ENCODE results near the gene GPR37. TPM values are rescaled to one million over a fixed set of nuclear protein-coding genes. Genes with fewer than 3 reads are reported as not detected.

The GPR37 gene
- total RNA-seq, 6 experiments from 2014 or later, result 8.9 to 16.0 (median 14.3) TPM

GRCh38 chr7:124737760-124738300, 27.8 kb downstream of the GPR37 start:
- Histone ChIP-seq H3K9me3 (no peaks in the 10 kb centered on the region), H3K4me3 (no peak overlapping the region), H3K27me3 (no peaks in the 10 kb centered on the region), H3K27ac (no peak overlapping the region), H3K4me1 (peaks cover 0 to 7% (median 0%) of the 10 kb centered on the region in 4 donors), H3K36me3 (no peaks in the 10 kb centered on the region)
- TF ChIP-seq POLR2A (IDR thresholded peaks at IDR 0.05) (no peak), CTCF (IDR thresholded peaks at IDR 0.05) (no peak)
- ATAC-seq, result peak in 2 of 4 donors; percentile 65 to 88
- WGBS (ENCODE audit: insufficient coverage, low coverage, low lambda C conversion rate, missing lambda C conversion rate), result 34% methylated on average over 2 of the region's 2 CpGs
- DNase-seq, result no peak
- intact Hi-C loops (cut with DNase I), result no loop called here

- DNase-seq (no peak), ATAC-seq (no peak)
- Histone ChIP-seq H3K36me3 (no peaks in the 10 kb centered on the region), H3K27ac (no peak overlapping the region), H3K4me3 (no peak overlapping the region), H3K4me1 (peaks cover 0 to 15% (median 7%) of the 10 kb centered on the region in 4 donors), H3K27me3 (no peaks in the 10 kb centered on the region), H3K9me3 (no peaks in the 10 kb centered on the region)
- WGBS (ENCODE audit: insufficient coverage, low coverage, low lambda C conversion rate, missing lambda C conversion rate), result 0% methylated on average over 1 of the region's 1 CpG
- intact Hi-C loops (cut with DNase I), result no loop called here
- no peak for TF ChIP-seq CTCF (IDR thresholded peaks at IDR 0.05)
- no peak for TF ChIP-seq POLR2A (IDR thresholded peaks at IDR 0.05)
Observed at GRCh38 chr7:124728610-124729009, 37.0 kb downstream of the GPR37 start.

GRCh38 chr7:124724507-124725192, 40.9 kb downstream of the GPR37 start:
- H3K9me3 ChIP-seq, result no peaks in the 10 kb centered on the region
- TF ChIP-seq CTCF (IDR thresholded peaks at IDR 0.05), result no peak
- no peak for TF ChIP-seq POLR2A (IDR thresholded peaks at IDR 0.05)
- H3K27ac ChIP-seq, result peak overlapping the region in 2 of 3 donors; percentile 70 to 81
- ATAC-seq (peak; percentile 76 to 90 (median 87)), DNase-seq (peak in 1 of 3 donors; percentile 50)
- 17% methylated on average over 4 of the region's 4 CpGs for WGBS (ENCODE audit: insufficient coverage, low coverage, low lambda C conversion rate, missing lambda C conversion rate)
- intact Hi-C loops (cut with DNase I), result no loop called here
- no peaks in the 10 kb centered on the region for H3K27me3 ChIP-seq
- peaks cover 0 to 30% (median 9%) of the 10 kb centered on the region in 4 donors for H3K4me1 ChIP-seq
- no peak overlapping the region for H3K4me3 ChIP-seq
- H3K36me3 ChIP-seq, result no peaks in the 10 kb centered on the region

DNA sequence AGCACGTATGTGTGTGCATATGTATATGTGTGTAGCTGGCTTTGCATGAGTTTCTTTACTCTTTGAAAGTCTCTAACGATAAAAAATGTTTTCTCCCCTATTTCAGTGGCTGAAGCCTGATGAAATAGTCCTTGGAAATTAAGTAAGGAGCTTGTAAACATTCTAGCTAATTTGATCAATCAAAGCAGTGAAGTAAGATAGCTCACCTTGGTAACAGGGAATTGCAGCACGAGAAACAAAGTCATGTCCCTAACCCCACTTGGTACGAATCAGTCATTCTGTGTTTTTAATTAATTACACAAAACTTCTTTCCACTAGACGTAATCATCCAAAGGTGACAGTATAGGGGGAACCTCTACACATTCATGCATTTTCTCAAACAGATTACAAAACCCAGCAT, 41.5 kb downstream of the GPR37 start:
- no peaks in the 10 kb centered on the region for H3K36me3 ChIP-seq
- H3K9me3 ChIP-seq, result no peaks in the 10 kb centered on the region
- peak; percentile 42 to 82 (median 64) for ATAC-seq
- 37% methylated on average over 5 of the region's 5 CpGs for WGBS (ENCODE audit: insufficient coverage, low coverage, low lambda C conversion rate, missing lambda C conversion rate)
- intact Hi-C loops (cut with DNase I), result no loop called here
- H3K27ac ChIP-seq, result peak overlapping the region; percentile 14 to 81 (median 70)
- TF ChIP-seq POLR2A (IDR thresholded peaks at IDR 0.05) (no peak), CTCF (IDR thresholded peaks at IDR 0.05) (no peak)
- peak overlapping the region in 1 of 3 donors; percentile 3 for H3K4me3 ChIP-seq
- H3K27me3 ChIP-seq, result no peaks in the 10 kb centered on the region
- DNase-seq, result no peak
- H3K4me1 ChIP-seq, result peaks cover 0 to 36% (median 9%) of the 10 kb centered on the region in 4 donors

All from right lobe of liver (tissue), 6 donors.